ENCODE results near the gene ZNF212.
A peak's percentile ranks its signal among the peaks of the same experiment; 100 is the strongest.

ZNF212 gene

GRCh38 chr7:149239345-149240143, at the start of gene ZNF212:
Gene ZNF212, plus strand, starts transcription at chr7:149239651. Its CDS starts 128 bp downstream, at chr7:149239779.
- peaks cover 14% of the 10 kb centered on the region; the same call in 1 of the 2 replicates for H3K9me3 ChIP-seq (ENCODE audit: insufficient read depth, low read length)
- peaks cover 18% of the 10 kb centered on the region for H3K36me3 ChIP-seq (replicated peaks; ENCODE audit: low read depth, low read length)
- H4K20me1 ChIP-seq (ENCODE audit: insufficient read depth, low read length), result no peaks in the 10 kb centered on the region; the same call in 1 of the 2 replicates
- peaks cover 10% of the 10 kb centered on the region; the same call in 1 of the 2 replicates for H3K27me3 ChIP-seq (ENCODE audit: low read depth, low read length)
- TF ChIP-seq EZH2phosphoT487 (IDR thresholded peaks at IDR 0.05; ENCODE audit: low read depth) (no peak), CTCF (IDR thresholded peaks at IDR 0.05; ENCODE audit: low read depth, low read length) (peak; percentile 77)
- H3K9ac ChIP-seq (ENCODE audit: low read length), result peak within 1 kb of the TSS; percentile 78
- peak within 1 kb of the TSS; percentile 98 for H3K4me2 ChIP-seq (ENCODE audit: low read length)
- H3K27ac ChIP-seq (ENCODE audit: low read length), result peak within 1 kb of the TSS; percentile 29; the same call in 1 of the 2 replicates
- peaks cover 29% of the 10 kb centered on the region for H3K79me2 ChIP-seq (ENCODE audit: low read length)
- peak within 1 kb of the TSS; percentile 96 for H2AFZ ChIP-seq (ENCODE audit: low read depth, low read length)
- peak within 1 kb of the TSS; percentile 94 for H3K4me3 ChIP-seq (ENCODE audit: low read length)
- H3K4me1 ChIP-seq (ENCODE audit: low read length), result peaks cover 16% of the 10 kb centered on the region

- Histone ChIP-seq H3K79me2 (ENCODE audit: low read length) (peaks cover 15% of the 10 kb centered on the region), H3K4me1 (ENCODE audit: low read length) (peaks cover 26% of the 10 kb centered on the region), H2AFZ (ENCODE audit: low read depth, low read length) (peak overlapping the region; percentile 90), H4K20me1 (ENCODE audit: insufficient read depth, low read length) (no peaks in the 10 kb centered on the region), H3K27me3 (ENCODE audit: low read depth, low read length) (no peaks in the 10 kb centered on the region; the same call in 1 of the 2 replicates), H3K9ac (ENCODE audit: low read length) (peak overlapping the region; percentile 26; the same call in 1 of the 2 replicates), H3K36me3 (replicated peaks; ENCODE audit: low read depth, low read length) (no peaks in the 10 kb centered on the region), H3K9me3 (ENCODE audit: insufficient read depth, low read length) (no peaks in the 10 kb centered on the region), H3K4me2 (ENCODE audit: low read length) (peak overlapping the region; percentile 63), H3K4me3 (ENCODE audit: low read length) (peak overlapping the region; percentile 72), H3K27ac (ENCODE audit: low read length) (no peak overlapping the region)
- TF ChIP-seq EZH2phosphoT487 (IDR thresholded peaks at IDR 0.05; ENCODE audit: low read depth), result no peak
- TF ChIP-seq CTCF (IDR thresholded peaks at IDR 0.05; ENCODE audit: low read depth, low read length), result no peak
These were observed 47.6 kb upstream of the ZNF212 start for GRCh38 chr7:149191851-149192250.

GRCh38 chr7:149194799-149195179, 44.7 kb upstream of the ZNF212 start:
- Histone ChIP-seq H3K4me1 (ENCODE audit: low read length) (peaks cover 30% of the 10 kb centered on the region), H3K4me3 (ENCODE audit: low read length) (peak overlapping the region; percentile 96), H3K79me2 (ENCODE audit: low read length) (peaks cover 32% of the 10 kb centered on the region), H2AFZ (ENCODE audit: low read depth, low read length) (peak overlapping the region; percentile 58), H3K27ac (ENCODE audit: low read length) (no peak overlapping the region), H3K4me2 (ENCODE audit: low read length) (peak overlapping the region; percentile 75), H4K20me1 (ENCODE audit: insufficient read depth, low read length) (peaks cover 3% of the 10 kb centered on the region; the same call in 1 of the 2 replicates), H3K9me3 (ENCODE audit: insufficient read depth, low read length) (no peaks in the 10 kb centered on the region), H3K27me3 (ENCODE audit: low read depth, low read length) (no peaks in the 10 kb centered on the region), H3K36me3 (replicated peaks; ENCODE audit: low read depth, low read length) (peaks cover 19% of the 10 kb centered on the region), H3K9ac (ENCODE audit: low read length) (peak overlapping the region; percentile 99)
- no peak for TF ChIP-seq CTCF (IDR thresholded peaks at IDR 0.05; ENCODE audit: low read depth, low read length)
- no peak for TF ChIP-seq EZH2phosphoT487 (IDR thresholded peaks at IDR 0.05; ENCODE audit: low read depth)
